Duodenal mucosa (tissue), 2 donors: ENCODE measurements around the gene PLEKHG5.

ENCODE experiments used
- H3K27ac ChIP-seq: one replicate; pipeline ENCODE4 v1.7.0; 2013; ENCODE audit warnings: low read depth, low read length
- H3K27me3 ChIP-seq, 2 donors: one replicate each; pipeline ENCODE4 v1.7.0; 2013; ENCODE audit warnings: low read length in 2 of 2, control low read depth in 1 of 2; ENCODE audit not compliant: insufficient read depth in 2 of 2, control insufficient read depth in 1 of 2
- H3K36me3 ChIP-seq, 2 donors: one replicate each; pipeline ENCODE4 v1.7.0; 2013; ENCODE audit warnings: low read length in 2 of 2, control low read depth in 1 of 2; ENCODE audit not compliant: insufficient read depth in 2 of 2, control insufficient read depth in 1 of 2
- H3K4me1 ChIP-seq, 2 donors: one replicate each; pipeline ENCODE4 v1.7.0; 2013; ENCODE audit warnings: low read length in 2 of 2, control low read depth in 1 of 2; ENCODE audit not compliant: insufficient read depth in 2 of 2, control insufficient read depth in 1 of 2
- H3K4me3 ChIP-seq, 2 donors: one replicate each; pipeline ENCODE4 v1.7.0; 2013; ENCODE audit warnings: low read length in 2 of 2, low read depth in 1 of 2
- H3K9ac ChIP-seq, 2 donors: one replicate each; pipeline ENCODE4 v1.7.0; 2013; ENCODE audit warnings: low read length in 2 of 2, low read depth in 1 of 2
- H3K9me3 ChIP-seq, 2 donors: one replicate each; pipeline ENCODE4 v1.7.0; 2013; ENCODE audit warnings: low read length in 2 of 2, control low read depth in 1 of 2; ENCODE audit not compliant: control insufficient read depth in 1 of 2

PLEKHG5 gene

GRCh38 chr1:6426277-6426971 lies 65.0 kb downstream of the PLEKHG5 start:
- no peaks in the 10 kb centered on the region for H3K9me3 ChIP-seq
- no peak overlapping the region for H3K4me3 ChIP-seq
- no peak overlapping the region for H3K9ac ChIP-seq
- no peaks in the 10 kb centered on the region for H3K36me3 ChIP-seq
- no peak overlapping the region for H3K27ac ChIP-seq
- H3K4me1 ChIP-seq = peaks cover 11 to 33% of the 10 kb centered on the region in 2 donors
- peaks cover 37 to 43% of the 10 kb centered on the region in 2 donors for H3K27me3 ChIP-seq

GRCh38 chr1:6425658-6426057 lies 65.8 kb downstream of the PLEKHG5 start:
- peaks cover 11 to 38% of the 10 kb centered on the region in 2 donors for H3K4me1 ChIP-seq
- no peaks in the 10 kb centered on the region for H3K9me3 ChIP-seq
- H3K27me3 ChIP-seq = peaks cover 45 to 51% of the 10 kb centered on the region in 2 donors
- H3K36me3 ChIP-seq = no peaks in the 10 kb centered on the region
- H3K9ac ChIP-seq = no peak overlapping the region
- no peak overlapping the region for H3K27ac ChIP-seq
- no peak overlapping the region for H3K4me3 ChIP-seq

GRCh38 chr1:6424619-6425593 lies 66.6 kb downstream of the PLEKHG5 start, which contains the start of gene ESPN:
Gene ESPN, plus strand, starts transcription at chr1:6424776. Its CDS starts 180 bp downstream, at chr1:6424956.
- Histone ChIP-seq H3K27me3 (peaks cover 52 to 58% of the 10 kb centered on the region in 2 donors), H3K9ac (no peak within 1 kb of the TSS), H3K27ac (no peak within 1 kb of the TSS), H3K9me3 (no peaks in the 10 kb centered on the region), H3K36me3 (no peaks in the 10 kb centered on the region), H3K4me3 (peak within 1 kb of the TSS in 1 of 2 donors; percentile 28), H3K4me1 (peaks cover 18 to 45% of the 10 kb centered on the region in 2 donors)

GRCh38 chr1:6424000-6424565 lies 67.4 kb downstream of the PLEKHG5 start:
- H3K4me1 ChIP-seq = peaks cover 18 to 48% of the 10 kb centered on the region in 2 donors
- no peak overlapping the region for H3K27ac ChIP-seq
- peak overlapping the region in 1 of 2 donors; percentile 28 for H3K4me3 ChIP-seq

GRCh38 chr1:6423321-6423999 lies 68.0 kb downstream of the PLEKHG5 start:
- Histone ChIP-seq H3K4me3 (peak overlapping the region in 1 of 2 donors; percentile 28), H3K36me3 (no peaks in the 10 kb centered on the region), H3K9me3 (no peaks in the 10 kb centered on the region), H3K27ac (no peak overlapping the region), H3K4me1 (peaks cover 21 to 50% of the 10 kb centered on the region in 2 donors), H3K9ac (no peak overlapping the region), H3K27me3 (peaks cover 60 to 65% of the 10 kb centered on the region in 2 donors)

More at GRCh38 chr1:6424000-6424565, 67.4 kb downstream of the PLEKHG5 start:
- Histone ChIP-seq H3K9ac (no peak overlapping the region), H3K36me3 (no peaks in the 10 kb centered on the region), H3K27me3 (peaks cover 53 to 59% of the 10 kb centered on the region in 2 donors), H3K9me3 (no peaks in the 10 kb centered on the region)

GRCh38 chr1:6421266-6421665 lies 70.2 kb downstream of the PLEKHG5 start:
- H3K27ac ChIP-seq = no peak overlapping the region
- no peaks in the 10 kb centered on the region for H3K36me3 ChIP-seq
- peaks cover 67 to 76% of the 10 kb centered on the region in 2 donors for H3K27me3 ChIP-seq
- H3K9me3 ChIP-seq = no peaks in the 10 kb centered on the region
- no peak overlapping the region for H3K9ac ChIP-seq
- peaks cover 24 to 41% of the 10 kb centered on the region in 2 donors for H3K4me1 ChIP-seq
- no peak overlapping the region for H3K4me3 ChIP-seq

- Histone ChIP-seq H3K9me3 (no peaks in the 10 kb centered on the region), H3K27me3 (peaks cover 65 to 78% of the 10 kb centered on the region in 2 donors), H3K4me1 (peaks cover 25 to 42% of the 10 kb centered on the region in 2 donors), H3K36me3 (no peaks in the 10 kb centered on the region), H3K9ac (no peak overlapping the region), H3K4me3 (peak overlapping the region; percentile 30 to 50), H3K27ac (no peak overlapping the region)
These were observed 70.9 kb downstream of the PLEKHG5 start for GRCh38 chr1:6420454-6421042.

GRCh38 chr1:6419804-6420453 lies 71.5 kb downstream of the PLEKHG5 start, which contains the start of gene HES2:
Gene HES2, minus strand, starts transcription at chr1:6419919. Its CDS starts 99 bp downstream, at chr1:6419820.
- Histone ChIP-seq H3K4me3 (peak within 1 kb of the TSS; percentile 30 to 50), H3K9ac (peak within 1 kb of the TSS in 1 of 2 donors; percentile 26), H3K4me1 (peaks cover 26 to 43% of the 10 kb centered on the region in 2 donors), H3K27me3 (peaks cover 65 to 75% of the 10 kb centered on the region in 2 donors), H3K9me3 (no peaks in the 10 kb centered on the region), H3K27ac (no peak within 1 kb of the TSS), H3K36me3 (no peaks in the 10 kb centered on the region)

- Histone ChIP-seq H3K36me3 (no peaks in the 10 kb centered on the region), H3K27me3 (peaks cover 65 to 75% of the 10 kb centered on the region in 2 donors), H3K9ac (no peak overlapping the region), H3K27ac (no peak overlapping the region), H3K9me3 (no peaks in the 10 kb centered on the region), H3K4me3 (peak overlapping the region in 1 of 2 donors; percentile 3), H3K4me1 (peaks cover 32 to 47% of the 10 kb centered on the region in 2 donors)
These were observed 72.1 kb downstream of the PLEKHG5 start for GRCh38 chr1:6419397-6419803.
